Right atrium auricular region (tissue), 2 donors: ENCODE results near the gene HMGCL. TPM values are rescaled to one million over a fixed set of nuclear protein-coding genes. Genes with fewer than 3 reads are reported as not detected.
A peak's percentile ranks its signal among the peaks of the same experiment; 100 is the strongest.

Source experiments
- DNase-seq: peaks from one replicate; pipeline ENCODE4 v3.0.0-alpha.2; 2019; ENCODE audit warnings: low spot score
- H3K27ac ChIP-seq, 2 donors: fragments of 200-600 bp; sonication (generic); 1 replicate in 1 of 2; 2 replicates in 1 of 2; pipeline ENCODE4 v1.5.1; 2016 to 2019
- H3K27me3 ChIP-seq, 2 donors: fragments of 200-600 bp; sonication (generic); one replicate each; pipeline versions ENCODE4 v1.5.1 to v1.6.0; 2017 to 2019
- H3K36me3 ChIP-seq: fragments of 200-600 bp; sonication (generic); one replicate; pipeline ENCODE4 v1.5.1; 2016
- H3K4me1 ChIP-seq, 2 donors: fragments of 200-600 bp; sonication (generic); one replicate each; pipeline versions ENCODE4 v1.5.1 to v1.6.0; 2017 to 2019
- H3K4me3 ChIP-seq, 2 donors: fragments of 200-600 bp; sonication (generic); 1 replicate in 1 of 2; 2 replicates in 1 of 2; pipeline ENCODE4 v1.5.1; 2017 to 2019; ENCODE audit warnings: mild to moderate bottlenecking in 1 of 2, moderate library complexity in 1 of 2
- H3K9me3 ChIP-seq, 2 donors: fragments of 200-600 bp; sonication (generic); one replicate each; pipeline ENCODE4 v1.5.1; 2019
- CTCF ChIP-seq, 2 donors: fragments of 200-600 bp; sonication (generic); IDR thresholded peaks; one replicate each; pipeline ENCODE4 v1.5.1; 2019; ENCODE audit warnings: antibody characterized with exemption in 2 of 2
- total RNA-seq, 2 donors: library from RNA; depleted of rRNA; stranded (reverse); fragments of >200 nt; gene quantifications; one replicate each; pipeline ENCODE4 v1.1.0, GENCODE V29; 2016

The HMGCL gene
- total RNA-seq: 10 to 100 TPM; 22.4 to 26.3 TPM

- Histone ChIP-seq H3K27ac (peak within 1 kb of the TSS; percentile 95 to 99), H3K4me3 (peak within 1 kb of the TSS; percentile 97 to 99), H3K9me3 (no peaks in the 10 kb centered on the region), H3K36me3 (no peaks in the 10 kb centered on the region), H3K4me1 (peaks cover 0 to 9% of the 10 kb centered on the region in 2 donors), H3K27me3 (no peaks in the 10 kb centered on the region)
- DNase-seq: peak; percentile 89
- TF ChIP-seq CTCF (IDR thresholded peaks at IDR 0.05): peak in 1 of 2 donors; percentile 13
Measured at GRCh38 chr1:23825076-23825761, at the start of gene HMGCL. TSS of gene HMGCL (minus strand) at chr1:23825429. CDS start at chr1:23825415, 14 bp downstream.

GRCh38 chr1:23872421-23872820, 47.2 kb upstream of the HMGCL start:
- no peak overlapping the region for H3K4me3 ChIP-seq
- no peaks in the 10 kb centered on the region for H3K27me3 ChIP-seq
- H3K4me1 ChIP-seq: peaks cover 0 to 13% of the 10 kb centered on the region in 2 donors
- DNase-seq: no peak
- H3K36me3 ChIP-seq: no peaks in the 10 kb centered on the region
- no peaks in the 10 kb centered on the region for H3K9me3 ChIP-seq
- no peak overlapping the region for H3K27ac ChIP-seq
- no peak for TF ChIP-seq CTCF (IDR thresholded peaks at IDR 0.05)

GRCh38 chr1:23869051-23869450, 43.8 kb upstream of the HMGCL start:
- Histone ChIP-seq H3K27ac (peak overlapping the region; percentile 80 to 88), H3K36me3 (peaks cover 10% of the 10 kb centered on the region), H3K27me3 (no peaks in the 10 kb centered on the region), H3K4me1 (peaks cover 0 to 36% of the 10 kb centered on the region in 2 donors), H3K9me3 (no peaks in the 10 kb centered on the region), H3K4me3 (peak overlapping the region; percentile 60 to 95)
- no peak for DNase-seq
- no peak for TF ChIP-seq CTCF (IDR thresholded peaks at IDR 0.05)

- DNase-seq: no peak
- peak in 1 of 2 donors; percentile 47 for TF ChIP-seq CTCF (IDR thresholded peaks at IDR 0.05)
- H3K9me3 ChIP-seq: no peaks in the 10 kb centered on the region
- peak overlapping the region; percentile 80 to 88 for H3K27ac ChIP-seq
- peaks cover 10% of the 10 kb centered on the region for H3K36me3 ChIP-seq
- peaks cover 0 to 36% of the 10 kb centered on the region in 2 donors for H3K4me1 ChIP-seq
- H3K4me3 ChIP-seq: peak overlapping the region; percentile 60 to 95
- H3K27me3 ChIP-seq: no peaks in the 10 kb centered on the region
Measured at GRCh38 chr1:23868557-23869016, 43.4 kb upstream of the HMGCL start.

GRCh38 chr1:23867895-23868556, 42.8 kb upstream of the HMGCL start, which contains the start of gene FUCA1:
TSS of gene FUCA1 (minus strand) at chr1:23868290. CDS start at chr1:23868286, 4 bp downstream.
- Histone ChIP-seq H3K9me3 (no peaks in the 10 kb centered on the region), H3K27me3 (no peaks in the 10 kb centered on the region), H3K27ac (peak within 1 kb of the TSS; percentile 80 to 88), H3K4me1 (peaks cover 0 to 36% of the 10 kb centered on the region in 2 donors), H3K36me3 (peaks cover 10% of the 10 kb centered on the region), H3K4me3 (peak within 1 kb of the TSS; percentile 60 to 95)
- peak; percentile 92 for DNase-seq
- peak; percentile 93 to 97 for TF ChIP-seq CTCF (IDR thresholded peaks at IDR 0.05)
